AG10803 (cell line): ENCODE data around the gene DDX47.

Source experiments
- DNase-seq: peaks from one replicate; pipeline ENCODE4 v3.0.0; 2010; ENCODE audit warnings: low read depth
- H3K4me3 ChIP-seq: 2 replicates; pipeline ENCODE4 v1.5.1; 2011; ENCODE audit warnings: mild to moderate bottlenecking, low read length, control low read depth
- CTCF ChIP-seq: conservative IDR thresholded peaks from 2 replicates; pipeline ENCODE4 v1.5.1; 2011; ENCODE audit warnings: mild to moderate bottlenecking, low read length, control low read depth, inconsistent platforms

The DDX47 gene

GRCh38 chr12:12779529-12779928 is 33.6 kb upstream of the DDX47 start:
- DNase-seq: peak; percentile 87
- H3K4me3 ChIP-seq: no peak overlapping the region
- TF ChIP-seq CTCF: no peak

GRCh38 chr12:12784116-12784515 is 29.0 kb upstream of the DDX47 start:
- TF ChIP-seq CTCF: no peak
- no peak overlapping the region for H3K4me3 ChIP-seq
- no peak for DNase-seq

- DNase-seq: no peak
- TF ChIP-seq CTCF: no peak
- H3K4me3 ChIP-seq: peak within 1 kb of the TSS; percentile 67
These were observed 28.0 kb upstream of the DDX47 start, which contains the start of gene APOLD1 for GRCh38 chr12:12784911-12785814. Gene APOLD1 (plus strand): TSS chr12:12785659. CDS start chr12:12785692, 33 bp downstream.

- no peak for TF ChIP-seq CTCF
- H3K4me3 ChIP-seq: peak overlapping the region; percentile 67
- DNase-seq: peak; percentile 17
These were observed 26.8 kb upstream of the DDX47 start for GRCh38 chr12:12786351-12786705.

- DNase-seq: peak; percentile 81
- H3K4me3 ChIP-seq: peak overlapping the region; percentile 69
- no peak for TF ChIP-seq CTCF
These were observed 26.2 kb upstream of the DDX47 start for GRCh38 chr12:12786706-12787601.

- no peak for TF ChIP-seq CTCF
- H3K4me3 ChIP-seq: no peak overlapping the region
- DNase-seq: no peak
These were observed 25.0 kb upstream of the DDX47 start for GRCh38 chr12:12788131-12788530.
